HEK293 (cell line): ENCODE measurements around the gene PARP1.
"Not testable (repeated sequence)": the region's sequence is repeated elsewhere in the genome, so short reads cannot be mapped to it uniquely, and the experiment has no call there.

Source experiments
- CTCF ChIA-PET: fragments of 350-600 bp; formaldehyde crosslinking; extraction: SDS; loops from one replicate; lab custom pipeline; 2021; ENCODE audit warnings: antibody characterized with exemption; lab: Yijun Ruan, JAX
- POLR2A ChIA-PET: fragments of 300-600 bp; formaldehyde crosslinking; extraction: SDS; loops from one replicate; lab custom pipeline; 2020; ENCODE audit warnings: antibody characterized with exemption, inconsistent platforms; lab: Yijun Ruan, JAX
- H3K27ac ChIP-seq: fragments of 200-500 bp; sonication (Bioruptor generic); 2 replicates; pipeline ENCODE4 v1.5.1; 2014; ENCODE audit warnings: low read depth, low read length, control low read depth, inconsistent platforms; ENCODE audit errors: extremely low read depth
- H3K36me3 ChIP-seq, 2 experiments: fragments of 200-500 bp in 1 of 2; sonication (Bioruptor generic) in 1 of 2; 1 replicate in 1 of 2; 2 replicates in 1 of 2; pipeline ENCODE4 v1.5.1; 2014 to 2017; ENCODE audit warnings: inconsistent platforms in 2 of 2, low read length in 2 of 2; ENCODE audit not compliant: control insufficient read depth in 2 of 2, insufficient read depth in 1 of 2
- H3K4me1 ChIP-seq: fragments of 200-500 bp; sonication (Bioruptor generic); 2 replicates; pipeline ENCODE4 v1.5.1; 2014; ENCODE audit warnings: mild to moderate bottlenecking, low read length, inconsistent platforms; ENCODE audit not compliant: control insufficient read depth, insufficient read depth
- H3K4me3 ChIP-seq: 2 replicates; pipeline ENCODE4 v1.5.1; 2011; ENCODE audit warnings: low read depth, mild to moderate bottlenecking, control low read depth, low read length, moderate library complexity
- H3K9me3 ChIP-seq: fragments of 200-500 bp; sonication (Bioruptor generic); 2 replicates; pipeline ENCODE4 v1.5.1; 2014; ENCODE audit warnings: low read depth, low read length, inconsistent platforms; ENCODE audit not compliant: control insufficient read depth, insufficient read depth
- EGR2 ChIP-seq: fragments of 450-650 bp; formaldehyde crosslinking; IDR thresholded peaks from 2 replicates; pipeline ENCODE4 v1.5.1; 2016; ENCODE audit warnings: low read depth, missing biosample characterization, missing genetic modification characterization
- OSR2 ChIP-seq: fragments of 450-650 bp; formaldehyde crosslinking; IDR thresholded peaks from 2 replicates; pipeline ENCODE4 v1.5.1; 2016; ENCODE audit warnings: missing biosample characterization, missing genetic modification characterization
- SP2 ChIP-seq: fragments of 450-650 bp; formaldehyde crosslinking; IDR thresholded peaks from 2 replicates; pipeline ENCODE4 v1.5.1; 2016; ENCODE audit warnings: missing biosample characterization, missing genetic modification characterization
- YY1 ChIP-seq: fragments of 450-650 bp; formaldehyde crosslinking; IDR thresholded peaks from 2 replicates; pipeline ENCODE4 v1.5.1; 2018; ENCODE audit warnings: missing biosample characterization, missing genetic modification characterization
- ZBTB17 ChIP-seq: fragments of 450-650 bp; formaldehyde crosslinking; IDR thresholded peaks from 2 replicates; pipeline ENCODE4 v1.5.1; 2016; ENCODE audit warnings: missing biosample characterization, missing genetic modification characterization
- ZBTB7A ChIP-seq: fragments of 450-650 bp; formaldehyde crosslinking; IDR thresholded peaks from 2 replicates; pipeline ENCODE4 v1.5.1; 2016; ENCODE audit warnings: low read depth, missing biosample characterization, missing genetic modification characterization
- ZBTB8A ChIP-seq: fragments of 450-650 bp; formaldehyde crosslinking; IDR thresholded peaks from 2 replicates; pipeline ENCODE4 v1.5.1; 2016; ENCODE audit warnings: missing biosample characterization, missing genetic modification characterization
- ZEB2 ChIP-seq: fragments of 450-650 bp; formaldehyde crosslinking; IDR thresholded peaks from 2 replicates; pipeline ENCODE4 v1.5.1; 2016; ENCODE audit warnings: missing biosample characterization, missing genetic modification characterization
- ZFHX2 ChIP-seq: fragments of 450-650 bp; formaldehyde crosslinking; conservative IDR thresholded peaks from 2 replicates; pipeline ENCODE4 v1.5.1; 2016; ENCODE audit warnings: missing biosample characterization, missing genetic modification characterization
- ZNF112 ChIP-seq: fragments of 450-650 bp; formaldehyde crosslinking; IDR thresholded peaks from 2 replicates; pipeline ENCODE4 v1.5.0; 2017; ENCODE audit warnings: missing biosample characterization, missing genetic modification characterization
- ZNF138 ChIP-seq: fragments of 450-650 bp; formaldehyde crosslinking; IDR thresholded peaks from 2 replicates; pipeline ENCODE4 v1.5.1; 2016; ENCODE audit warnings: missing biosample characterization, missing genetic modification characterization, borderline replicate concordance
- ZNF140 ChIP-seq: fragments of 450-650 bp; formaldehyde crosslinking; IDR thresholded peaks from 2 replicates; pipeline ENCODE4 v1.5.1; 2016; ENCODE audit warnings: missing biosample characterization, missing genetic modification characterization
- ZNF324 ChIP-seq: fragments of 450-650 bp; formaldehyde crosslinking; IDR thresholded peaks from 2 replicates; pipeline ENCODE4 v1.5.1; 2016; ENCODE audit warnings: missing biosample characterization, missing genetic modification characterization
- ZNF629 ChIP-seq: fragments of 450-650 bp; formaldehyde crosslinking; IDR thresholded peaks from 2 replicates; pipeline ENCODE4 v1.5.1; 2017; ENCODE audit warnings: missing biosample characterization, missing genetic modification characterization
- ZNF747 ChIP-seq: fragments of 450-650 bp; formaldehyde crosslinking; IDR thresholded peaks from 2 replicates; pipeline ENCODE4 v1.5.1; 2016; ENCODE audit warnings: missing biosample characterization, missing genetic modification characterization
- ZNF776 ChIP-seq: fragments of 450-650 bp; formaldehyde crosslinking; IDR thresholded peaks from 2 replicates; pipeline ENCODE4 v1.5.0; 2017; ENCODE audit warnings: missing biosample characterization, missing genetic modification characterization, borderline replicate concordance
- TF ChIP-seq, protein P1 (sequence below): fragments of 450-650 bp; formaldehyde crosslinking; IDR thresholded peaks from 2 replicates; pipeline ENCODE4 v1.5.1; 2016; ENCODE audit warnings: missing biosample characterization, missing genetic modification characterization
- TF ChIP-seq, protein P2 (sequence below): fragments of 450-650 bp; formaldehyde crosslinking; IDR thresholded peaks from 2 replicates; pipeline ENCODE4 v1.5.1; 2016; ENCODE audit warnings: missing biosample characterization, missing genetic modification characterization
- TF ChIP-seq, protein P3 (sequence below): fragments of 450-650 bp; formaldehyde crosslinking; IDR thresholded peaks from 2 replicates; pipeline ENCODE4 v1.5.1; 2016; ENCODE audit warnings: missing biosample characterization, missing genetic modification characterization

PARP1 gene

DNA sequence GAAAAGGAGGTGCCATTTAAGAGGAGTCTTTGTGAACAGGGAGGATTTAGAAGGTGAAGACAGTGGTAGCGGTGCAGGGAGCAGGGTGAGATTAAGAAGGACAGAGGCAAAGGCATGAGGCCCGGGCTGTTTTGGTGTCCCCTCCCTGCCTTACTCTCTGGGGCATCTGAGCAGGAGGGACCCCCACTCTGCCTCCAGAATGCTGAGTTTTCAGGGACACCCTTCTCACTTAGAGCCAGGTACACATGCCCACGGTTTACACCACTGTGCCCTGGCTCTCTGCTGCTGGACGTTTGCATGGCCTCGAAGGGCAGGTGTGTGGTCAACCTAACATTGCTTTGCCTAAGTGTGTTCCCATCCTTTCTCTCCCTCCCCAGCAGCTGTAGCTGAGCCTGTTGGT, 20.5 kb upstream of the PARP1 start (continued):
- TF ChIP-seq ZNF629 (tag by site-specific recombination) (no peak), YY1 (tag by site-specific recombination) (no peak)

DNA sequence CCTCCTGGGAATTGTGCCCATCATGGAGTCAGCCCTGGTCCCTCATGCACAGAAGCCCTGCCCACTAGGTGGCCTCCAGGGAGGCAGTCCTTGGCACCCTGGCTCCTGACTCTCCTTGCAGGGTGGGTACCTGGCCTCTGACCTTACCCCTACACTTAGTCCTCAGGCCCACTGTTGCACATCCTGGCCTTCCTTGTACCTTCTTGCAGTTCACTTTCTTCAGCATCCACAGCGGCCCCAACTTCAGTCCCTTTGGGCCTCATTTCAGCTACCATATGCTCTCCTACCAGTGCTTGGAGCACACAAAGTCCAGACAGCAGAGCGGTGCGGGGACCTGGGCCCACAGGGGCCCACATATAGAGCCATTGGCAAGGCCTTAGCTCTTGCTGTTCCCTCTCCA, 19.2 kb upstream of the PARP1 start:
- no peak for TF ChIP-seq ZNF324 (tag by site-specific recombination)
- TF ChIP-seq, protein P1, sequence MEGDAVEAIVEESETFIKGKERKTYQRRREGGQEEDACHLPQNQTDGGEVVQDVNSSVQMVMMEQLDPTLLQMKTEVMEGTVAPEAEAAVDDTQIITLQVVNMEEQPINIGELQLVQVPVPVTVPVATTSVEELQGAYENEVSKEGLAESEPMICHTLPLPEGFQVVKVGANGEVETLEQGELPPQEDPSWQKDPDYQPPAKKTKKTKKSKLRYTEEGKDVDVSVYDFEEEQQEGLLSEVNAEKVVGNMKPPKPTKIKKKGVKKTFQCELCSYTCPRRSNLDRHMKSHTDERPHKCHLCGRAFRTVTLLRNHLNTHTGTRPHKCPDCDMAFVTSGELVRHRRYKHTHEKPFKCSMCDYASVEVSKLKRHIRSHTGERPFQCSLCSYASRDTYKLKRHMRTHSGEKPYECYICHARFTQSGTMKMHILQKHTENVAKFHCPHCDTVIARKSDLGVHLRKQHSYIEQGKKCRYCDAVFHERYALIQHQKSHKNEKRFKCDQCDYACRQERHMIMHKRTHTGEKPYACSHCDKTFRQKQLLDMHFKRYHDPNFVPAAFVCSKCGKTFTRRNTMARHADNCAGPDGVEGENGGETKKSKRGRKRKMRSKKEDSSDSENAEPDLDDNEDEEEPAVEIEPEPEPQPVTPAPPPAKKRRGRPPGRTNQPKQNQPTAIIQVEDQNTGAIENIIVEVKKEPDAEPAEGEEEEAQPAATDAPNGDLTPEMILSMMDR (tag by site-specific recombination) = 0 out of 2 replicates have a peak, but pooled peaks have one; percentile 20
- no peak overlapping the region for H3K4me3 ChIP-seq
- POLR2A ChIA-PET = no interaction called here
- H3K4me1 ChIP-seq = peaks cover 3% of the 10 kb centered on the region
- H3K27ac ChIP-seq = no peak overlapping the region
- CTCF ChIA-PET = interaction anchor here (0.6 to 1.3 kb wide), 3 partner anchors 9 to 1897 kb away, joined by 3 to 7 read pairs (median 3); no protein-coding TSS in a partner anchor
- no peaks in the 10 kb centered on the region for H3K9me3 ChIP-seq
- no peaks in the 10 kb centered on the region for H3K36me3 ChIP-seq

DNA sequence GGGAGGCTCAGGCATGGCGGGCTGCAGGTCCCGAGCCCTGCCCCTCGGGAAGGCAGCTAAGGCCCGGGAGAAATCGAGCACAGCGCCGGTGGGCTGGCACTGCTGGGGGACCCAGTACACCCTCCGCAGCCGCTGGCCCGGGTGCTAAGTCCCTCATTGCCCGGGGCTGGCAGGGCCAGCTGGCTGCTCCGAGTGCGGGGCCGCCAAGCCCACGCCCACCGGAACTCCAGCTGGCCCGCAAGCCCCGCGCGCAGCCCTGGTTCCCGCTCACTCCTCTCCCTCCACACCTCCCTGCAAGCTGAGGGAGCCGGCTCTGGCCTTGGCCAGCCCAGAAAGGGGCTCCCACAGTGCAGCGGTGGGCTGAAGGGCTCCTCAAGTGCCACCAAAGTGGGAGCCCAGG, 18.5 kb upstream of the PARP1 start:
- H3K4me3 ChIP-seq, H3K27ac ChIP-seq, H3K36me3 ChIP-seq, POLR2A ChIA-PET, H3K4me1 ChIP-seq, H3K9me3 ChIP-seq: not testable (repeated sequence)
- peak; percentile 46; the same call in 1 of the 2 replicates for TF ChIP-seq ZBTB8A (tag by site-specific recombination)
- CTCF ChIA-PET = interaction anchor here (0.7 to 6.2 kb wide), 4 partner anchors 10 to 190 kb away, joined by 3 to 46 read pairs (median 4); partner anchors contain the start of gene STUM

DNA sequence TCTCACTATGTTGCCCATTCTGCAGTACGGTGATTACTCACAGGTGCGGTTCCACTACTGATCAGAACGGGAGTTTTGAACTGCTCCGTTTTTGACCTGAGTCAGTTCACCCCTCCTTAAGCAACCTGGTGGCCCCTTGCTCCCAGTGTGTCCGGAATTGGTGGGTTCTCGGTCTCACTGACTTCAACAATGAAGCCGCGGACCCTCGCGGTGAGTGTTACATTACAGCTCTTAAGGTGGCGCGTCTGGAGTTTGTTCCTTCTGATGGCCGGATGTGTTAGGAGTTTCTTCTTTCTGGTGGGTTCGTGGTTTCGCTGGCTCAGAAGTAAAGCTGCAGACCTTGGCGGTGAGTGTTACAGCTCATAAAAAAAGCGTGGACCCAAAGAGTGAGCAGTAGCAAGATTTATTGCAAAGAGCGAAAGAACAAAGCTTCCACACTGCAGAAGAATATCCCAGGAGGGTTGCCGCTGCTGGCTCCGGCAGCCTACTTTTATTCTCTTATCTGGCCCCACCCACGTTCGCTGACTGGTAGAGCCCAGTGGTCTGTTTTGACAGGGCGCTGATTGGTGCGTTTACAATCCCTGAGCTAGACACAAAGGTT, 17.6 kb upstream of the PARP1 start:
- no peak for TF ChIP-seq EGR2 (tag by site-specific recombination)
- TF ChIP-seq ZEB2 = no peak
- TF ChIP-seq, protein P2, sequence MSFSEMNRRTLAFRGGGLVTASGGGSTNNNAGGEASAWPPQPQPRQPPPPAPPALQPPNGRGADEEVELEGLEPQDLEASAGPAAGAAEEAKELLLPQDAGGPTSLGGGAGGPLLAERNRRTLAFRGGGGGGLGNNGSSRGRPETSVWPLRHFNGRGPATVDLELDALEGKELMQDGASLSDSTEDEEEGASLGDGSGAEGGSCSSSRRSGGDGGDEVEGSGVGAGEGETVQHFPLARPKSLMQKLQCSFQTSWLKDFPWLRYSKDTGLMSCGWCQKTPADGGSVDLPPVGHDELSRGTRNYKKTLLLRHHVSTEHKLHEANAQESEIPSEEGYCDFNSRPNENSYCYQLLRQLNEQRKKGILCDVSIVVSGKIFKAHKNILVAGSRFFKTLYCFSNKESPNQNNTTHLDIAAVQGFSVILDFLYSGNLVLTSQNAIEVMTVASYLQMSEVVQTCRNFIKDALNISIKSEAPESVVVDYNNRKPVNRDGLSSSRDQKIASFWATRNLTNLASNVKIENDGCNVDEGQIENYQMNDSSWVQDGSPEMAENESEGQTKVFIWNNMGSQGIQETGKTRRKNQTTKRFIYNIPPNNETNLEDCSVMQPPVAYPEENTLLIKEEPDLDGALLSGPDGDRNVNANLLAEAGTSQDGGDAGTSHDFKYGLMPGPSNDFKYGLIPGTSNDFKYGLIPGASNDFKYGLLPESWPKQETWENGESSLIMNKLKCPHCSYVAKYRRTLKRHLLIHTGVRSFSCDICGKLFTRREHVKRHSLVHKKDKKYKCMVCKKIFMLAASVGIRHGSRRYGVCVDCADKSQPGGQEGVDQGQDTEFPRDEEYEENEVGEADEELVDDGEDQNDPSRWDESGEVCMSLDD (tag by site-specific recombination) = no peak
- 0 out of 2 replicates have a peak, but pooled peaks have one; percentile 38 for TF ChIP-seq OSR2 (tag by site-specific recombination)
- H3K9me3 ChIP-seq = no peaks in the 10 kb centered on the region
- H3K4me1 ChIP-seq = peaks cover 3% of the 10 kb centered on the region
- ChIA-PET POLR2A (no interaction called here), CTCF (interaction anchor here (0.5 to 10.6 kb wide), 29 partner anchors 8 to 894 kb away, joined by 3 to 125 read pairs (median 5); partner anchors contain the start of genes PARP1 and STUM)
- no peaks in the 10 kb centered on the region for H3K36me3 ChIP-seq
- no peak overlapping the region for H3K27ac ChIP-seq
- no peak overlapping the region for H3K4me3 ChIP-seq

DNA sequence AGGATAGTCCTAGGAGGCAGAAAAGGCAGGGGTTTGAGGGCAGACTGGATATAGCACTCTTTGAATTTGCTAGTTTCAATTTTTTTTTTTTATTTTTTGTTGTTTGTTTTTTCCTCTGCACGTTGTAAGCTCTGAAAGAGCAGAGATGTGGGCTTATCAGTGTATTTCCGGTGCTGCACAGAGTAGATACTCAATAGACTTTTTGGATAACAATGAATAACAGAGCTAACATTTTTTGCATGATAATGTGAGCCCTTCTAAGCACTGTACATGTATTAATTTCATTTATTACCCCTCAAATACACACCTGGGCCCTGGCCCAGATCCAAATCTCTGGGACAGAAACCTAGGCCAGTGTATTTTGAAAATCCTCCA, 17.1 kb upstream of the PARP1 start:
- H3K4me3 ChIP-seq = no peak overlapping the region
- no peak overlapping the region for H3K27ac ChIP-seq
- H3K36me3 ChIP-seq = no peaks in the 10 kb centered on the region
- CTCF ChIA-PET = interaction anchor here (0.5 to 10.6 kb wide), 41 partner anchors 8 to 895 kb away, joined by 3 to 125 read pairs (median 4); partner anchors contain the start of genes PARP1 and STUM
- H3K4me1 ChIP-seq = peaks cover 3% of the 10 kb centered on the region
- H3K9me3 ChIP-seq = no peaks in the 10 kb centered on the region
- POLR2A ChIA-PET = no interaction called here
- TF ChIP-seq ZFHX2 (0 out of 2 replicates have a peak, but pooled peaks have one; percentile 32), ZBTB7A (no peak), ZNF138 (no peak), ZNF112 (tag by site-specific recombination) (no peak), ZNF629 (tag by site-specific recombination) (no peak), ZNF747 (tag by site-specific recombination) (no peak), ZBTB17 (tag by site-specific recombination) (peak; percentile 31; the same call in 1 of the 2 replicates), SP2 (tag by site-specific recombination) (no peak), ZNF140 (no peak), ZNF776 (0 out of 2 replicates have a peak, but pooled peaks have one; percentile 23)
- TF ChIP-seq, protein P3, sequence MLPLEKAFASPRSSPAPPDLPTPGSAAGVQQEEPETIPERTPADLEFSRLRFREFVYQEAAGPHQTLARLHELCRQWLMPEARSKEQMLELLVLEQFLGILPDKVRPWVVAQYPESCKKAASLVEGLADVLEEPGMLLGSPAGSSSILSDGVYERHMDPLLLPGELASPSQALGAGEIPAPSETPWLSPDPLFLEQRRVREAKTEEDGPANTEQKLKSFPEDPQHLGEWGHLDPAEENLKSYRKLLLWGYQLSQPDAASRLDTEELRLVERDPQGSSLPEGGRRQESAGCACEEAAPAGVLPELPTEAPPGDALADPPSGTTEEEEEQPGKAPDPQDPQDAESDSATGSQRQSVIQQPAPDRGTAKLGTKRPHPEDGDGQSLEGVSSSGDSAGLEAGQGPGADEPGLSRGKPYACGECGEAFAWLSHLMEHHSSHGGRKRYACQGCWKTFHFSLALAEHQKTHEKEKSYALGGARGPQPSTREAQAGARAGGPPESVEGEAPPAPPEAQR (tag by site-specific recombination) = no peak
